Caco-2 (cell line): Measurements from ENCODE around the gene FRAS1. TPM values are rescaled to one million over a fixed set of nuclear protein-coding genes. Genes with fewer than 3 reads are reported as not detected.

Experiments used
- BruUV-seq: library from RNA; stranded (reverse); fragments of 400-500 nt; replicated peaks from 2 replicates; lab custom pipeline; 2021; lab: Mats Ljungman, UMichigan
- CTCF ChIA-PET: fragments of 300-600 bp; sonication (Branson Sonifier 250); formaldehyde crosslinking; loops from one replicate; lab custom pipeline; 2022; ENCODE audit warnings: antibody characterized with exemption; lab: Charles Lee
- POLR2A ChIA-PET: fragments of 300-600 bp; sonication (Branson Sonifier 250); formaldehyde crosslinking; loops from one replicate; lab custom pipeline; 2022; ENCODE audit warnings: antibody characterized with exemption; lab: Charles Lee
- DNase-seq, 2 experiments: peaks; one replicate each; pipeline versions ENCODE4 v3.0.0 to v3.0.0-alpha.2; 2020 to 2022
- H3K27me3 ChIP-seq: replicated peaks from 2 replicates; pipeline ENCODE4 v1.6.0; 2011; ENCODE audit warnings: low read length; ENCODE audit not compliant: control insufficient read depth, insufficient read depth
- H3K36me3 ChIP-seq: 2 replicates; pipeline ENCODE4 v1.5.1; 2011; ENCODE audit warnings: low read length; ENCODE audit not compliant: control insufficient read depth, insufficient read depth
- H3K4me1 ChIP-seq: fragments of 250-450 bp; sonication (Bioruptor Pico); 2 replicates; pipeline ENCODE4 v1.5.1; 2020; ENCODE audit warnings: mild to moderate bottlenecking
- H3K4me3 ChIP-seq: 2 replicates; pipeline ENCODE4 v1.5.1; 2011; ENCODE audit warnings: low read depth, mild to moderate bottlenecking, control low read depth, low read length
- H3K9me3 ChIP-seq: fragments of 250-450 bp; sonication (Bioruptor Pico); 2 replicates; pipeline ENCODE4 v1.5.1; 2020; ENCODE audit warnings: mild to moderate bottlenecking, moderate library complexity
- H3K27ac Mint-ChIP-seq: one replicate; pipeline ENCODE4 v1.8.0; 2022; ENCODE audit warnings: mixed read lengths; ENCODE audit not compliant: unreplicated experiment
- H3K27me3 Mint-ChIP-seq: one replicate; pipeline ENCODE4 v1.8.0; 2022; ENCODE audit warnings: mixed read lengths; ENCODE audit not compliant: insufficient read depth, unreplicated experiment
- H3K36me3 Mint-ChIP-seq: one replicate; pipeline ENCODE4 v1.8.0; 2022; ENCODE audit warnings: mild to moderate bottlenecking, mixed read lengths; ENCODE audit not compliant: insufficient read depth, unreplicated experiment
- H3K4me1 Mint-ChIP-seq: one replicate; pipeline ENCODE4 v1.8.0; 2022; ENCODE audit warnings: low read depth, mixed read lengths; ENCODE audit not compliant: unreplicated experiment
- H3K4me3 Mint-ChIP-seq: one replicate; pipeline ENCODE4 v1.8.0; 2022; ENCODE audit warnings: mild to moderate bottlenecking, moderate library complexity, mixed read lengths; ENCODE audit not compliant: unreplicated experiment
- H3K9me3 Mint-ChIP-seq: one replicate; pipeline ENCODE4 v1.8.0; 2022; ENCODE audit warnings: mixed read lengths; ENCODE audit not compliant: unreplicated experiment
- intact Hi-C: fragments of 100-400 bp; cut with micrococcal nuclease; formaldehyde crosslinking; loops from one replicate; pipeline ENCODE4 v1.10.0; 2022; ENCODE audit not compliant: unreplicated experiment
- total RNA-seq: library from RNA; stranded (reverse); gene quantifications from 2 replicates; pipeline ENCODE4 v1.2.3, GENCODE V29; 2022
- TF ChIP-seq, protein P1 (sequence below), 2 experiments: fragments of 200-600 bp in 1 of 2; IDR thresholded peaks; 1 replicate in 1 of 2; 2 replicates in 1 of 2; pipeline versions ENCODE4 v1.5.1 to v1.8.0; 2011 to 2022; ENCODE audit warnings: antibody characterized with exemption in 1 of 2, control low read depth in 1 of 2, inconsistent platforms in 1 of 2, low read depth in 1 of 2, low read length in 1 of 2, mild to moderate bottlenecking in 1 of 2, moderate library complexity in 1 of 2; ENCODE audit not compliant: insufficient read depth in 1 of 2, severe bottlenecking in 1 of 2, unreplicated experiment in 1 of 2

FRAS1 gene
- total RNA-seq, 1 experiment from 2014 or later: 40.8 TPM

DNA sequence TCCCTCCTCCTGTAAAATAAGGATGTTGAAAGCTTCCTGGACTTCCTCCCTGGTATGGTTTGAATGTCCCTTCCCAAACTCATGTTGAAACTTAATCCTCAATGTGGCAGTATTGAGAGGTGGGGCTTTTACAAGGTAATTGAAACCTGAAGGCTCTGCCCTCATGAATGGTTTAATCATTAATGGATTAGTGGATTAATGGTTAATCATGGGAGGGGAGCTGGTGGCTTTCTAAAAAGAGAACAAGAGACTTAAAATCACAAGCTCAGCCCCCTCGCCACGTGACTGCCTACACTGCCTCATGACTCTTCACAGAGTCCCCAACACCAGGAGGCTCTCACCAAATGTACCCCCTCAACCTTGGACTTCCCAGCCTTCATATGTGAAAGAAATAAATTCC is 369.8 kb downstream of the FRAS1 start:
- no peak overlapping the region for H3K4me3 ChIP-seq
- POLR2A ChIA-PET: no interaction called here
- Mint-ChIP-seq H3K4me1 (peaks cover 6% of the 10 kb centered on the region), H3K36me3 (peaks cover 8% of the 10 kb centered on the region), H3K9me3 (no peaks in the 10 kb centered on the region), H3K27me3 (no peaks in the 10 kb centered on the region), H3K4me3 (no peak overlapping the region), H3K27ac (no peak overlapping the region)
- TF ChIP-seq, protein P1, sequence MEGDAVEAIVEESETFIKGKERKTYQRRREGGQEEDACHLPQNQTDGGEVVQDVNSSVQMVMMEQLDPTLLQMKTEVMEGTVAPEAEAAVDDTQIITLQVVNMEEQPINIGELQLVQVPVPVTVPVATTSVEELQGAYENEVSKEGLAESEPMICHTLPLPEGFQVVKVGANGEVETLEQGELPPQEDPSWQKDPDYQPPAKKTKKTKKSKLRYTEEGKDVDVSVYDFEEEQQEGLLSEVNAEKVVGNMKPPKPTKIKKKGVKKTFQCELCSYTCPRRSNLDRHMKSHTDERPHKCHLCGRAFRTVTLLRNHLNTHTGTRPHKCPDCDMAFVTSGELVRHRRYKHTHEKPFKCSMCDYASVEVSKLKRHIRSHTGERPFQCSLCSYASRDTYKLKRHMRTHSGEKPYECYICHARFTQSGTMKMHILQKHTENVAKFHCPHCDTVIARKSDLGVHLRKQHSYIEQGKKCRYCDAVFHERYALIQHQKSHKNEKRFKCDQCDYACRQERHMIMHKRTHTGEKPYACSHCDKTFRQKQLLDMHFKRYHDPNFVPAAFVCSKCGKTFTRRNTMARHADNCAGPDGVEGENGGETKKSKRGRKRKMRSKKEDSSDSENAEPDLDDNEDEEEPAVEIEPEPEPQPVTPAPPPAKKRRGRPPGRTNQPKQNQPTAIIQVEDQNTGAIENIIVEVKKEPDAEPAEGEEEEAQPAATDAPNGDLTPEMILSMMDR (IDR thresholded peaks at IDR 0.05; ENCODE audit: insufficient read depth in 1 of 2, low read depth in 1 of 2, low read length in 1 of 2, severe bottlenecking in 1 of 2, unreplicated experiment in 1 of 2): no peak
- BruUV-seq: no TSS peak
- H3K4me1 ChIP-seq: peaks cover 9% of the 10 kb centered on the region
- H3K9me3 ChIP-seq: no peaks in the 10 kb centered on the region
- no peak for DNase-seq
- intact Hi-C loops: no loop called here
- CTCF ChIA-PET: interaction anchor here (0.9 kb wide), 1 partner anchor 488 kb away, joined by 4 read pairs; no protein-coding TSS in a partner anchor
- H3K36me3 ChIP-seq: no peaks in the 10 kb centered on the region
- no peaks in the 10 kb centered on the region for H3K27me3 ChIP-seq

DNA sequence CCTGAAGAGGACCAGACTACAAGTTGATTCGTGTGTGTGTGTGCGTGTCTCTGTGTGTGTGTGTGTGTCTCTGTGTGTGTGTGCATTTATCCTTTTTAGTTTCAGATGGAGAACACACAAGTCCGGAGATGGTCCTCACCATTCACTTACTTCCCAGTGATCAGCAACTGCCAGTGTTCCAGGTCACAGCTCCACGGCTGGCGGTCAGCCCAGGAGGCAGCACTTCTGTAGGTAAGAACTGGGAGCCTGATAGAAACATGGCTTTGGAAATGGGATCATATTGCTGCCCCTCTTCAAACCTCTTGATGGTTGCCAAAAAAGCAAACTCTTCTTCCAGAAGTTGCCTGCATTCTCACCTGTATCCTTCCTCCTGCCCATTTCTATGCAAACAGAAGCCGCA is 371.9 kb downstream of the FRAS1 start:
- peaks cover 3% of the 10 kb centered on the region for H3K4me1 ChIP-seq
- H3K4me1 Mint-ChIP-seq: peaks cover 5% of the 10 kb centered on the region
- H3K4me3 Mint-ChIP-seq: no peak overlapping the region
- no peaks in the 10 kb centered on the region for H3K36me3 Mint-ChIP-seq
- H3K9me3 ChIP-seq: no peaks in the 10 kb centered on the region
- no peaks in the 10 kb centered on the region for H3K36me3 ChIP-seq
- ChIA-PET POLR2A (no interaction called here), CTCF (no interaction called here)
- TF ChIP-seq, protein P1 (IDR thresholded peaks at IDR 0.05; ENCODE audit: insufficient read depth in 1 of 2, low read depth in 1 of 2, low read length in 1 of 2, severe bottlenecking in 1 of 2, unreplicated experiment in 1 of 2): no peak
- DNase-seq: no peak
- no peak overlapping the region for H3K4me3 ChIP-seq
- H3K27me3 Mint-ChIP-seq: no peaks in the 10 kb centered on the region
- no peaks in the 10 kb centered on the region for H3K27me3 ChIP-seq
- H3K9me3 Mint-ChIP-seq: no peaks in the 10 kb centered on the region
- no TSS peak for BruUV-seq
- H3K27ac Mint-ChIP-seq: no peak overlapping the region
- intact Hi-C loops: no loop called here

DNA sequence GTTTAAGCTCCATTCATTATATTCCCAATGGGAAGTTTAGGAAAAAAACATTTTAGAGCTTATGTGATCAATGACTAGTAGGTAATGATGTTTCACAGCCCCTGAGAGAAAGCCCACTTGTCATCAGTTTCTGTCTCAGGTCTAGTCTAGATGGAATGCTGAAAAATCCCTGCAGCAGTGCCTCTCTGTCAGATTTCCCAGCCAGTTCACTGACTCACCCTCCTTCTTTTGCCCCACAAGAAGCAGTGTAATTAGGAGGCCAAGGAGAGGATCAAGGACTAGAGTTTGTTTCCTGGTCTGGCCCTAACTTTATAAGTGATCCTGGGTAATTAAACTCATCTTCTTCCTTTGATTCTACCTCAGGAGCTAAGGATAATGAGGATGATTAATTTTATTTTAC is 375.8 kb downstream of the FRAS1 start:
- H3K36me3 Mint-ChIP-seq: peaks cover 6% of the 10 kb centered on the region
- H3K27me3 ChIP-seq: no peaks in the 10 kb centered on the region
- no peaks in the 10 kb centered on the region for H3K4me1 Mint-ChIP-seq
- no TSS peak for BruUV-seq
- intact Hi-C loops: no loop called here
- no peak for DNase-seq
- POLR2A ChIA-PET: no interaction called here
- H3K9me3 ChIP-seq: no peaks in the 10 kb centered on the region
- no peaks in the 10 kb centered on the region for H3K36me3 ChIP-seq
- no peaks in the 10 kb centered on the region for H3K27me3 Mint-ChIP-seq
- no peaks in the 10 kb centered on the region for H3K9me3 Mint-ChIP-seq
- no peak overlapping the region for H3K27ac Mint-ChIP-seq
- no peaks in the 10 kb centered on the region; the same call in 1 of the 2 replicates for H3K4me1 ChIP-seq
- H3K4me3 Mint-ChIP-seq: no peak overlapping the region
- CTCF ChIA-PET: no interaction called here
- H3K4me3 ChIP-seq: no peak overlapping the region
- TF ChIP-seq, protein P1 (IDR thresholded peaks at IDR 0.05; ENCODE audit: insufficient read depth in 1 of 2, low read depth in 1 of 2, low read length in 1 of 2, severe bottlenecking in 1 of 2, unreplicated experiment in 1 of 2): no peak
